Fibroblast of villous mesenchyme (primary cell): ENCODE data around the gene AP1S3. TPM values are rescaled to one million over a fixed set of nuclear protein-coding genes. Genes with fewer than 3 reads are reported as not detected.
A peak's percentile ranks its signal among the peaks of the same experiment; 100 is the strongest.

Experiments
- DNase-seq: peaks from one replicate; pipeline ENCODE4 v3.0.0-alpha.2; 2010; ENCODE audit warnings: low read depth
- H3K4me3 ChIP-seq: 2 replicates; pipeline ENCODE4 v1.5.1; 2011; ENCODE audit warnings: low read depth, mild to moderate bottlenecking, low read length
- total RNA-seq: library from RNA; depleted of rRNA; stranded (reverse); fragments of >200 nt; gene quantifications from 2 replicates; pipeline ENCODE4 v1.2.3, GENCODE V29; 2012
- TF ChIP-seq, protein P1 (sequence below): IDR thresholded peaks from 2 replicates; pipeline ENCODE4 v1.5.1; 2012; ENCODE audit warnings: low read depth, mild to moderate bottlenecking, low read length; ENCODE audit not compliant: insufficient read depth

The AP1S3 gene
- total RNA-seq, 1 donor = 4.7 TPM

- TF ChIP-seq, protein P1, sequence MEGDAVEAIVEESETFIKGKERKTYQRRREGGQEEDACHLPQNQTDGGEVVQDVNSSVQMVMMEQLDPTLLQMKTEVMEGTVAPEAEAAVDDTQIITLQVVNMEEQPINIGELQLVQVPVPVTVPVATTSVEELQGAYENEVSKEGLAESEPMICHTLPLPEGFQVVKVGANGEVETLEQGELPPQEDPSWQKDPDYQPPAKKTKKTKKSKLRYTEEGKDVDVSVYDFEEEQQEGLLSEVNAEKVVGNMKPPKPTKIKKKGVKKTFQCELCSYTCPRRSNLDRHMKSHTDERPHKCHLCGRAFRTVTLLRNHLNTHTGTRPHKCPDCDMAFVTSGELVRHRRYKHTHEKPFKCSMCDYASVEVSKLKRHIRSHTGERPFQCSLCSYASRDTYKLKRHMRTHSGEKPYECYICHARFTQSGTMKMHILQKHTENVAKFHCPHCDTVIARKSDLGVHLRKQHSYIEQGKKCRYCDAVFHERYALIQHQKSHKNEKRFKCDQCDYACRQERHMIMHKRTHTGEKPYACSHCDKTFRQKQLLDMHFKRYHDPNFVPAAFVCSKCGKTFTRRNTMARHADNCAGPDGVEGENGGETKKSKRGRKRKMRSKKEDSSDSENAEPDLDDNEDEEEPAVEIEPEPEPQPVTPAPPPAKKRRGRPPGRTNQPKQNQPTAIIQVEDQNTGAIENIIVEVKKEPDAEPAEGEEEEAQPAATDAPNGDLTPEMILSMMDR = no peak
- DNase-seq = peak; percentile 63
- H3K4me3 ChIP-seq = no peak overlapping the region
Observed at GRCh38 chr2:223735659-223736244, 101.6 kb downstream of the AP1S3 start.

DNA sequence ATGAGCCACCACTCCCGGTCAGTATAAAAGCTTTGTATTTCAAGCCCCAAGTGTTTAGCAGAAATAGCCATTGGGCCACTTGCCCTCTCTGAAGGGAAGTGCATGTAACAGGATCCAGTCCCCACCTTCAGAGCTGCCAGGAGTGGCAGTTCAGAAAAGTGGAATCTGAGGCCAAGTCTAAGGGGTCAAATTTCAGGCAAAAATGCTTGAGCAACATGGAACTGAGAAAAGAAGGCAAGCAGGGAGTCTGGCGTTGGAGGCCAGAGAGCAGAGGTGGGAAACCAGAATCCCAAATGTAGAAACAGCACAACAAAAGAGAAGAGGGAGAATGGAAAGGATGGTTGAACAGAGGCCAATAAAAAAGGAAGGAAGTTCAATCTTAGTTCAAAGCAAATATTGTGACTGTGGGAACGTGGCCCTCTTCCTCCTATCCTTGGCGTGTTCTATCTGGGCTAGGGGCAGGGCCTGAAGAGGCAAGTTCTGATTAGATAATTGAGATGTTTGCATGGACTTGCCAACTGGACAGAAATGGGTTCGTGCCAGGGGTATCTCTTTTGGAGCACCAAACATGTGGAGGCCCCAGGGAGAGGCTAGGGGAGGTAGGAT is 102.2 kb downstream of the AP1S3 start:
- DNase-seq = no peak
- TF ChIP-seq, protein P1 = no peak
- H3K4me3 ChIP-seq = no peak overlapping the region

DNA sequence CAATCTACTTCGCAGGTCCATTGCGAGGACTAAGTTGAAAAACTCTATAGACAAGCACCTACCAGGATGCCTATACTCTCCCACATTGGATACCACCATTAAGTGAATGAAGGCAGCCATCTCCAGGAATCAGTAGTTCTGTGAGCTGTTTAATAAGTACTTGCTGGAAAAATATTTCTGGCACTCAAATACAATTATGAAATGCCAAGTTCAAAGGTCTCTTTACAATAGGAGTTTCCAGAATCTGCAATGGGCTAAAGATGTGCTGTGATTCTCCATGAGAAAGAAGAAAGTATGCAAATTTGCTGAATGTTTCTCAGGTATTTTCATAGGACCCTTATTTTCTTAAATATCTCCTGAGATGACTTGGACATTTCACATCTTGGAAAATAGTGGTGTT is 103.0 kb downstream of the AP1S3 start:
- TF ChIP-seq, protein P1 = no peak
- no peak for DNase-seq
- H3K4me3 ChIP-seq = no peak overlapping the region

GRCh38 chr2:223732346-223732745 is 105.0 kb downstream of the AP1S3 start:
- no peak overlapping the region for H3K4me3 ChIP-seq
- no peak for DNase-seq
- TF ChIP-seq, protein P1 = no peak

- TF ChIP-seq, protein P1 = no peak
Observed at GRCh38 chr2:223731503-223731902, 105.9 kb downstream of the AP1S3 start.

DNA sequence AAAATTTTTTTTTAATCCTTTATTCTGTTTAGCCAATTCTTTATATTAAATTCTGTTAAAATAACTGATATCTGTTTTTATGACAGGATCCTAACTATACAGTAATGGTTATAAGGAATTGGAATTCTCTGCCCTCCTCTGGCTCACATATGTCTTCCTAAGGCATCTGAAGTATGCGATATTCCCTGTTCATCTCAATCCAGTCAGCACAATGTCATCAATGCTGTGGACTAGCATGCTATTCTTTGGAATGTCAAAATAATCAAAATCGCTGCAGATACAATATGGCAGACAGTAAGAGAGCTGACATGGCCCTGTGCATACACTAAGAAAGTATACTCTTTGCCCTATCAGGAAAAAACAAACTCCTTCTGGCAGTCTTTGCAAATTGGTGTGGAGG is 107.6 kb downstream of the AP1S3 start:
- no peak overlapping the region for H3K4me3 ChIP-seq
- TF ChIP-seq, protein P1 = no peak
- DNase-seq = no peak

More at GRCh38 chr2:223731503-223731902, 105.9 kb downstream of the AP1S3 start:
- H3K4me3 ChIP-seq = no peak overlapping the region
- no peak for DNase-seq
